OCI-LY7 (cell line): ENCODE data around the gene DAZL. TPM values are rescaled to one million over a fixed set of nuclear protein-coding genes. Genes with fewer than 3 reads are reported as not detected.

Experiments
- BruUV-seq: library from RNA; stranded (reverse); fragments of 400-500 nt; replicated peaks from 2 replicates; lab custom pipeline; 2021; lab: Mats Ljungman, UMichigan
- CTCF ChIA-PET: fragments of 300-600 bp; sonication (Branson Sonifier 250); formaldehyde crosslinking; loops from one replicate; lab custom pipeline; 2022; ENCODE audit warnings: antibody characterized with exemption; ENCODE audit not compliant: unreplicated experiment; lab: Charles Lee
- POLR2A ChIA-PET: fragments of 300-600 bp; sonication (Branson Sonifier 250); formaldehyde crosslinking; loops from one replicate; lab custom pipeline; 2022; ENCODE audit warnings: antibody characterized with exemption; lab: Charles Lee
- DNase-seq: peaks from one replicate; pipeline ENCODE4 v3.0.0-alpha.2; 2015; ENCODE audit warnings: low spot score
- H2AFZ ChIP-seq: fragments of 200-600 bp; sonication (generic), shearing (Covaris generic); 2 replicates; pipeline ENCODE4 v1.6.1; 2014; ENCODE audit warnings: mild to moderate bottlenecking, antibody characterized with exemption, low read length, moderate library complexity
- H3K27ac ChIP-seq: fragments of 200-600 bp; sonication (generic); 2 replicates; pipeline ENCODE4 v1.5.1; 2014; ENCODE audit warnings: mixed run types, low read depth, mild to moderate bottlenecking, moderate library complexity, low read length, inconsistent platforms; ENCODE audit not compliant: poor library complexity, severe bottlenecking
- H3K36me3 ChIP-seq: fragments of 200-600 bp; sonication (generic); 2 replicates; pipeline ENCODE4 v1.6.1; 2014; ENCODE audit warnings: mild to moderate bottlenecking, antibody characterized with exemption, low read length, moderate library complexity, mixed read lengths; ENCODE audit not compliant: insufficient read depth
- H3K4me1 ChIP-seq: fragments of 200-600 bp; sonication (generic); 2 replicates; pipeline ENCODE4 v1.5.1; 2014; ENCODE audit warnings: mild to moderate bottlenecking, low read length; ENCODE audit not compliant: insufficient read depth, poor library complexity, severe bottlenecking
- H3K4me2 ChIP-seq: fragments of 200-600 bp; sonication (generic); 2 replicates; pipeline ENCODE4 v1.6.1; 2014; ENCODE audit warnings: mild to moderate bottlenecking, low read length
- H3K4me3 ChIP-seq: fragments of 200-600 bp; sonication (generic); 2 replicates; pipeline ENCODE4 v1.5.1; 2014; ENCODE audit warnings: mild to moderate bottlenecking, low read depth, low read length; ENCODE audit not compliant: poor library complexity, severe bottlenecking
- H3K79me2 ChIP-seq: fragments of 200-600 bp; sonication (generic); 2 replicates; pipeline ENCODE4 v1.6.1; 2016; ENCODE audit warnings: low read depth, mild to moderate bottlenecking, low read length, moderate library complexity, mixed read lengths; ENCODE audit not compliant: insufficient read depth
- H3K9me2 ChIP-seq: fragments of 200-600 bp; sonication (generic); 2 replicates; pipeline ENCODE4 v1.6.1; 2016; ENCODE audit warnings: mild to moderate bottlenecking, low read length, mixed read lengths; ENCODE audit not compliant: insufficient read depth
- H3K9me3 ChIP-seq: fragments of 200-600 bp; sonication (generic); 2 replicates; pipeline ENCODE4 v1.6.1; 2014; ENCODE audit warnings: mild to moderate bottlenecking, mixed run types, low read length, mixed read lengths
- H4K20me1 ChIP-seq: fragments of 200-600 bp; sonication (generic); 2 replicates; pipeline ENCODE4 v1.6.1; 2014; ENCODE audit warnings: mild to moderate bottlenecking, antibody characterized with exemption, low read length, moderate library complexity, mixed read lengths; ENCODE audit not compliant: insufficient read depth
- EZH2phosphoT487 ChIP-seq: fragments of 200-600 bp; sonication (generic); IDR thresholded peaks from 2 replicates; pipeline ENCODE4 v1.6.1; 2018; ENCODE audit warnings: low read depth, borderline replicate concordance, mild to moderate bottlenecking, mixed run types, antibody characterized with exemption, low read length, moderate library complexity, mixed read lengths
- intact Hi-C: fragments of 100-400 bp; cut with micrococcal nuclease; formaldehyde crosslinking; loops from one replicate; pipeline ENCODE4 v1.10.0; 2022; ENCODE audit not compliant: unreplicated experiment
- total RNA-seq, 2 experiments: library from RNA; depleted of rRNA in 1 of 2; stranded (reverse); fragments of >200 nt in 1 of 2; shearing (Covaris generic) in 1 of 2; gene quantifications; 2 replicates each; pipeline ENCODE4 v1.2.3, GENCODE V29; 2014 to 2022
- TF ChIP-seq, protein P1 (sequence below): fragments of 200-600 bp; sonication (generic); conservative IDR thresholded peaks from 2 replicates; pipeline ENCODE4 v1.5.1; 2014; ENCODE audit warnings: mild to moderate bottlenecking, antibody characterized with exemption, low read length, moderate library complexity, mixed read lengths

Gene DAZL
- total RNA-seq, 2 experiments from 2014 or later: not detected

DNA sequence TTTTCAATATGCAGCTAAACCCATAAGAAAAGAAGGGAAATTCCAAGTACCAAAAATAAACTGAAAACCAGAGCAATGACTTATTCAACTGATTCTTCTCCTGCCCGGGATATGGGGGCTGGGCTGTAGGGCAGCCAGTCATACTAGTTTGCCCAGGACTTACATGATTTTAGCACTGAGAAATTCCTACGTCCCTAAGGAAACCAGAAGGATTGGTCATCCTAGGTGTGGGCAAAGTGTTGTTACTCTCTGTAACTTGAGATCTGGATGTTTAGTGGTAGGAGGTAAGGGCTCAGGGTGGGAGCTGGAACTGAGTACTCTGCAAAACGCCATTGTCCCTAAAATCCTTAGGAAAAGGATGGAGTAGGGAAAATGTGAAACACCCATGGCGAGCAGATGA is 1.2 kb upstream of the DAZL start:
- H3K36me3 ChIP-seq: no peaks in the 10 kb centered on the region
- no TSS peak for BruUV-seq
- no peaks in the 10 kb centered on the region for H3K4me1 ChIP-seq
- H3K4me2 ChIP-seq: no peak overlapping the region
- H2AFZ ChIP-seq: no peak overlapping the region
- POLR2A ChIA-PET: interaction anchor here (0.6 to 1.2 kb wide), 2 partner anchors 20 to 44 kb away, joined by 3 read pairs; no protein-coding TSS in a partner anchor
- no peaks in the 10 kb centered on the region for H4K20me1 ChIP-seq
- TF ChIP-seq EZH2phosphoT487: no peak
- TF ChIP-seq, protein P1, sequence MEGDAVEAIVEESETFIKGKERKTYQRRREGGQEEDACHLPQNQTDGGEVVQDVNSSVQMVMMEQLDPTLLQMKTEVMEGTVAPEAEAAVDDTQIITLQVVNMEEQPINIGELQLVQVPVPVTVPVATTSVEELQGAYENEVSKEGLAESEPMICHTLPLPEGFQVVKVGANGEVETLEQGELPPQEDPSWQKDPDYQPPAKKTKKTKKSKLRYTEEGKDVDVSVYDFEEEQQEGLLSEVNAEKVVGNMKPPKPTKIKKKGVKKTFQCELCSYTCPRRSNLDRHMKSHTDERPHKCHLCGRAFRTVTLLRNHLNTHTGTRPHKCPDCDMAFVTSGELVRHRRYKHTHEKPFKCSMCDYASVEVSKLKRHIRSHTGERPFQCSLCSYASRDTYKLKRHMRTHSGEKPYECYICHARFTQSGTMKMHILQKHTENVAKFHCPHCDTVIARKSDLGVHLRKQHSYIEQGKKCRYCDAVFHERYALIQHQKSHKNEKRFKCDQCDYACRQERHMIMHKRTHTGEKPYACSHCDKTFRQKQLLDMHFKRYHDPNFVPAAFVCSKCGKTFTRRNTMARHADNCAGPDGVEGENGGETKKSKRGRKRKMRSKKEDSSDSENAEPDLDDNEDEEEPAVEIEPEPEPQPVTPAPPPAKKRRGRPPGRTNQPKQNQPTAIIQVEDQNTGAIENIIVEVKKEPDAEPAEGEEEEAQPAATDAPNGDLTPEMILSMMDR: no peak
- CTCF ChIA-PET: no interaction called here
- H3K27ac ChIP-seq: no peak overlapping the region
- H3K79me2 ChIP-seq: no peaks in the 10 kb centered on the region
- intact Hi-C loops: no loop called here
- H3K9me3 ChIP-seq: no peaks in the 10 kb centered on the region
- H3K4me3 ChIP-seq: no peak overlapping the region
- H3K9me2 ChIP-seq: no peaks in the 10 kb centered on the region
- DNase-seq: no peak

DNA sequence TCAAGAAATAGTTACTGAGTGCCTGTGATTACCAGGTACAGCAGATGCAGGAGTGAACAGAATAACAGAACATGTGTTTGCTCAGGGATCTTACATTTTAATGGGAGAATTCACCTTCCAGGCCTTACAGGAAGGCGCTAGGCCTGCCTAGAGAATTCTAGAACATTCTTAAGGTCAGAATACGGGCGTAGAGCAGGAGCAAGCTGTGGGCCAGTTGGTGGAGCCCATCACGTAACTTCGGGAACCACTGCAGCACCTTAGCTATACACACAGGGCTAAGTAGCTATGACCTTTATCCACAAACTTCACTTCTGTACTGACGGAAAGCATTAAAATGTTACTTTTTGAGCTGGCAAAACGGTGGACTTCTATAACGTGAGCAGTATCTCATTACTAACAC is 743 bp upstream of the DAZL start:
- TF ChIP-seq, protein P1: no peak
- TF ChIP-seq EZH2phosphoT487: no peak
- no peak overlapping the region for H3K4me3 ChIP-seq
- no peak for DNase-seq
- no peaks in the 10 kb centered on the region for H3K9me3 ChIP-seq
- no peak overlapping the region for H3K4me2 ChIP-seq
- no peaks in the 10 kb centered on the region for H4K20me1 ChIP-seq
- ChIA-PET POLR2A (interaction anchor here (0.6 kb wide), 1 partner anchor 44 kb away, joined by 3 read pairs; no protein-coding TSS in a partner anchor), CTCF (no interaction called here)
- H3K9me2 ChIP-seq: no peaks in the 10 kb centered on the region
- no peak overlapping the region for H3K27ac ChIP-seq
- H3K4me1 ChIP-seq: no peaks in the 10 kb centered on the region
- intact Hi-C loops: no loop called here
- H3K36me3 ChIP-seq: no peaks in the 10 kb centered on the region
- H2AFZ ChIP-seq: no peak overlapping the region
- BruUV-seq: no TSS peak
- no peaks in the 10 kb centered on the region for H3K79me2 ChIP-seq

DNA sequence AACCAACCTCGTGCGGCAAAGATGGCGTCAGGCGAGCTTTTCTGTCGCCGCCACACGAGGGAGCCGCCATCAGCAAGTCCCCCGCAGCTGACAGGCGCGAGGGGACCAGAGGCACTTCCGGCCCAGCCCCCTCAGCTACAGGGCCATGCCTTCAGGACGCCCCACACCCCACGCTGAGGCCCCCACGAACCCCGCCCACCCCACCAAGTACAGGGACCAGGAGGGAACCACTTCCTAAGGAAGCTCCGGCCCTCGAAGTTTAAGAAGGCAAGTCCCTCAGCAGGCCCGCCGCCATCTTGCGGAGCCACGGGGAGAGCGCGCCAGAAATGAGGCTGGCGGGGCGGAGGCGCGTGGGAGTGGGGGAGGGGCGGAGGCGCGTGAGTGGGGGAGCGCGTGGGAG is 790 bp downstream of the DAZL start:
- Histone ChIP-seq H3K9me2 (no peaks in the 10 kb centered on the region), H3K79me2 (no peaks in the 10 kb centered on the region), H3K4me1 (no peaks in the 10 kb centered on the region), H3K4me2 (no peak overlapping the region), H3K4me3 (no peak overlapping the region), H4K20me1 (no peaks in the 10 kb centered on the region), H3K27ac (no peak overlapping the region), H3K9me3 (no peaks in the 10 kb centered on the region), H2AFZ (no peak overlapping the region), H3K36me3 (no peaks in the 10 kb centered on the region)
- intact Hi-C loops: loop anchor here (5.0 kb wide), 1 partner anchor 428 kb away; no protein-coding TSS in a partner anchor
- DNase-seq: no peak
- TF ChIP-seq, protein P1: no peak
- no peak for TF ChIP-seq EZH2phosphoT487
- CTCF ChIA-PET: interaction anchor here (0.6 kb wide), 1 partner anchor 579 kb away, joined by 6 read pairs; no protein-coding TSS in a partner anchor
- BruUV-seq: no TSS peak
- POLR2A ChIA-PET: interaction anchor here (0.5 to 0.6 kb wide), 2 partner anchors 15 to 323 kb away, joined by 3 to 4 read pairs; no protein-coding TSS in a partner anchor
